HS-27A (cell line): ENCODE data around the gene PLEKHM2.
"Not testable (repeated sequence)": the region's sequence is repeated elsewhere in the genome, so short reads cannot be mapped to it uniquely, and the experiment has no call there.

Experiments used
- DNase-seq: peaks from one replicate; pipeline ENCODE4 v3.0.0-alpha.2; 2012; ENCODE audit warnings: low read depth, missing footprints

The PLEKHM2 gene

GRCh38 chr1:15684042-15684461 is at the start of gene PLEKHM2:
TSS of gene PLEKHM2 (plus strand) at chr1:15684320. CDS start at chr1:15684559, 239 bp downstream.
- DNase-seq = no peak

- DNase-seq = no peak
Observed at GRCh38 chr1:15636436-15636835, 47.7 kb upstream of the PLEKHM2 start.

- no peak for DNase-seq
Observed at GRCh38 chr1:15637826-15638225, 46.3 kb upstream of the PLEKHM2 start.

GRCh38 chr1:15639262-15639661 is 44.9 kb upstream of the PLEKHM2 start:
- DNase-seq = no peak

GRCh38 chr1:15639931-15640330 is 44.2 kb upstream of the PLEKHM2 start:
- no peak for DNase-seq

GRCh38 chr1:15640667-15641066 is 43.5 kb upstream of the PLEKHM2 start:
- DNase-seq = no peak

GRCh38 chr1:15649937-15650336 is 34.2 kb upstream of the PLEKHM2 start:
- no peak for DNase-seq

GRCh38 chr1:15650433-15650832 is 33.7 kb upstream of the PLEKHM2 start:
- DNase-seq = no peak

GRCh38 chr1:15652130-15652529 is 32.0 kb upstream of the PLEKHM2 start:
- DNase-seq = not testable (repeated sequence)

GRCh38 chr1:15654091-15654690 is 29.9 kb upstream of the PLEKHM2 start:
- no peak for DNase-seq

GRCh38 chr1:15656464-15656863 is 27.7 kb upstream of the PLEKHM2 start:
- DNase-seq = no peak

GRCh38 chr1:15657021-15657420 is 27.1 kb upstream of the PLEKHM2 start:
- DNase-seq = no peak

GRCh38 chr1:15660151-15660550 is 24.0 kb upstream of the PLEKHM2 start:
- DNase-seq = no peak

GRCh38 chr1:15662477-15662876 is 21.6 kb upstream of the PLEKHM2 start:
- no peak for DNase-seq

- DNase-seq = no peak
Observed at GRCh38 chr1:15663925-15664324, 20.2 kb upstream of the PLEKHM2 start.

GRCh38 chr1:15667362-15667761 is 16.8 kb upstream of the PLEKHM2 start:
- no peak for DNase-seq

GRCh38 chr1:15668089-15668754 is 15.9 kb upstream of the PLEKHM2 start:
- no peak for DNase-seq

- DNase-seq = no peak
Observed at GRCh38 chr1:15669074-15669473, 15.0 kb upstream of the PLEKHM2 start.

- DNase-seq = no peak
Observed at GRCh38 chr1:15669864-15670263, 14.3 kb upstream of the PLEKHM2 start.

GRCh38 chr1:15671430-15671829 is 12.7 kb upstream of the PLEKHM2 start:
- DNase-seq = no peak

GRCh38 chr1:15674386-15675159 is 9.5 kb upstream of the PLEKHM2 start:
- DNase-seq = no peak

- DNase-seq = no peak
Observed at GRCh38 chr1:15676010-15676409, 8.1 kb upstream of the PLEKHM2 start.
